ENCODE measurements around the gene TGDS.

TGDS gene

GRCh38 chr13:94602467-94602866 is 6.5 kb upstream of the TGDS start:
- peak overlapping the region; percentile 96 for H3K4me3 ChIP-seq (replicated peaks; ENCODE audit: insufficient read depth, low read length)
- TF ChIP-seq REST (IDR thresholded peaks at IDR 0.05; ENCODE audit: insufficient replicate concordance, low read depth) (no peak), SPI1 (IDR thresholded peaks at IDR 0.05; ENCODE audit: borderline replicate concordance, low read depth) (no peak), GABPA (IDR thresholded peaks at IDR 0.05; ENCODE audit: low read depth) (no peak)
- no peak for DNase-seq (ENCODE audit: low read depth in 1 of 2, low spot score in 1 of 2)
- H3K27ac ChIP-seq (replicated peaks), result peak overlapping the region; percentile 64
- H3K27me3 ChIP-seq (ENCODE audit: insufficient read depth, poor library complexity, severe bottlenecking), result no peaks in the 10 kb centered on the region

- peak within 1 kb of the TSS; percentile 96 for H3K4me3 ChIP-seq (replicated peaks; ENCODE audit: insufficient read depth, low read length)
- TF ChIP-seq REST (IDR thresholded peaks at IDR 0.05; ENCODE audit: insufficient replicate concordance, low read depth), result peak; percentile 15
- TF ChIP-seq GABPA (IDR thresholded peaks at IDR 0.05; ENCODE audit: low read depth), result peak; percentile 66
- TF ChIP-seq POLR2AphosphoS5 (IDR thresholded peaks at IDR 0.05; ENCODE audit: low read depth), result peak; percentile 30; the same call in 1 of the 2 replicates
- no peak for TF ChIP-seq CTCF (IDR thresholded peaks at IDR 0.05; ENCODE audit: insufficient read depth, low read length)
- no peak for TF ChIP-seq SPI1 (IDR thresholded peaks at IDR 0.05; ENCODE audit: borderline replicate concordance, low read depth)
- peak within 1 kb of the TSS; percentile 64 for H3K27ac ChIP-seq (replicated peaks)
- H3K27me3 ChIP-seq (ENCODE audit: insufficient read depth, poor library complexity, severe bottlenecking), result no peaks in the 10 kb centered on the region
- DNase-seq (ENCODE audit: low read depth in 1 of 2, low spot score in 1 of 2), result peak; percentile 93 to 99
Measured at GRCh38 chr13:94601446-94602431, 5.8 kb upstream of the TGDS start, which contains the start of gene GPR180. TSS of gene GPR180 (plus strand) at chr13:94601857. CDS start at chr13:94601928, 71 bp downstream.

- TF ChIP-seq REST (IDR thresholded peaks at IDR 0.05; ENCODE audit: insufficient replicate concordance, low read depth) (no peak), GABPA (IDR thresholded peaks at IDR 0.05; ENCODE audit: low read depth) (no peak), SPI1 (IDR thresholded peaks at IDR 0.05; ENCODE audit: borderline replicate concordance, low read depth) (no peak), POLR2AphosphoS5 (IDR thresholded peaks at IDR 0.05; ENCODE audit: low read depth) (no peak), CTCF (IDR thresholded peaks at IDR 0.05; ENCODE audit: insufficient read depth, low read length) (no peak)
- Histone ChIP-seq H3K27me3 (ENCODE audit: insufficient read depth, poor library complexity, severe bottlenecking) (no peaks in the 10 kb centered on the region), H3K27ac (replicated peaks) (no peak overlapping the region), H3K4me3 (replicated peaks; ENCODE audit: insufficient read depth, low read length) (no peak overlapping the region)
- no peak for DNase-seq (ENCODE audit: low read depth in 1 of 2, low spot score in 1 of 2)
Measured at GRCh38 chr13:94599877-94600276, 3.9 kb upstream of the TGDS start.
